Suppressor macrophage treated with lipopolysaccharide for 4 hours (primary cell): ENCODE measurements around the gene RHO.
A peak's percentile ranks its signal among the peaks of the same experiment; 100 is the strongest.
"Not testable (repeated sequence)": the region's sequence is repeated elsewhere in the genome, so short reads cannot be mapped to it uniquely, and the experiment has no call there.

Experiments
- DNase-seq: peaks from one replicate; pipeline ENCODE4 v3.0.0-alpha.2; 2020

RHO gene

DNA sequence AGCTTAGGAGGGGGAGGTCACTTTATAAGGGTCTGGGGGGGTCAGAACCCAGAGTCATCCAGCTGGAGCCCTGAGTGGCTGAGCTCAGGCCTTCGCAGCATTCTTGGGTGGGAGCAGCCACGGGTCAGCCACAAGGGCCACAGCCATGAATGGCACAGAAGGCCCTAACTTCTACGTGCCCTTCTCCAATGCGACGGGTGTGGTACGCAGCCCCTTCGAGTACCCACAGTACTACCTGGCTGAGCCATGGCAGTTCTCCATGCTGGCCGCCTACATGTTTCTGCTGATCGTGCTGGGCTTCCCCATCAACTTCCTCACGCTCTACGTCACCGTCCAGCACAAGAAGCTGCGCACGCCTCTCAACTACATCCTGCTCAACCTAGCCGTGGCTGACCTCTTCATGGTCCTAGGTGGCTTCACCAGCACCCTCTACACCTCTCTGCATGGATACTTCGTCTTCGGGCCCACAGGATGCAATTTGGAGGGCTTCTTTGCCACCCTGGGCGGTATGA is at the start of gene RHO:
TSS of gene RHO (plus strand) at position 51 of the 512 bp plus-strand sequence. CDS start at position 146, 95 bp downstream.
- DNase-seq: no peak

DNA sequence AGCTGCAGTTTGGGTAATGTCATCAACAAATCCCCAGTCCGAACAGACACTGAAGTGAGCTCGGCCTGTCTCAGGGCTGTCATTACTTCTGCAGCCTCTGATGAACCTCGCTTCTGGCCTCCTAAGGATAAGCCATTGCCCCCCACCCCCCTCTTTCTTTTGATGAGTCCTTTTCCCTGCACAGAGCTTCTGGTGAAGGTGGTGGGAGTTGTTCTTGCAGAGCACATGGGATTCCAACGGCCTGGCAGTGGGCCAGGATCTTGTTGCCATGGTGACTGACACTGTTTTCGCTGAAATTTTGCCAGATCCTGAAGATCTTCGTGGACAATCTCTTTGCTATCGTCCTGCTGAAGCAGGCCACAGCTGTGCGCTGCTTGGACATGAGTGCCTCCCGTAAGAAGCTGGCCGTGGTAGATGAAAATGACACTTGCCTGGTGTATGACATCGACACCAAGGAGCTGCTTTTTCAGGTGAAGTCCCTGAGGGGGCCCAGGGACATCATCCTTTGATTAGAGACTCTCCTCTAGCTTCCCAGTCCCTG is 47.1 kb upstream of the RHO start:
- not testable (repeated sequence) for DNase-seq

DNA sequence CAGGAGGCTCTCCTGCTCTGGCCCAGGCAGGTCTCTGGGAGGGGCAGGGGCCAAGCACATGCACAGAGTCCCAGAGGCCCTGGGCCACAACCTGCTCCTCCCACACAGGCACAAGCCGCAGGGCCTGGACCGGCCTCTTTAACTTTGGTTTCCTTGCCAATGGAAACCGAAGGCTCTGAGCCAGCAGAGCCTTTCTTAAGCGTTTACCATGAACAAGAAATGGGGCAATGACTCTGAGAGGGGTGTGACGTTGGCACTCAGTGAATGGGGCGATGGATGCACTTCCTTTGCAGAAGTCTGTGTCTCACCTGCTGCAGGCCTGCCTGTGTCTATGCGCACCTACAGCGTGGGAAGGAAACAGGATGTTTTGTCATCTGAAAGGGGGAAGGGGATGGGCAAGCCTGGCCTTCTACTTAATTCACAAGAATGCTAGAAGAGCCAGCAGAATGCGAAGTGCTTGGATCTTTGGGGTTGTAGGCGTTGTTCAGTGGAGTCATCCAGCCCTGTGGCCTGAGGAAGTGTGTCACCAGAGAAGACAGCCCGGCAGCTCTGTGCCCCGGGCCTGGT is 46.6 kb upstream of the RHO start:
- no peak for DNase-seq

DNA sequence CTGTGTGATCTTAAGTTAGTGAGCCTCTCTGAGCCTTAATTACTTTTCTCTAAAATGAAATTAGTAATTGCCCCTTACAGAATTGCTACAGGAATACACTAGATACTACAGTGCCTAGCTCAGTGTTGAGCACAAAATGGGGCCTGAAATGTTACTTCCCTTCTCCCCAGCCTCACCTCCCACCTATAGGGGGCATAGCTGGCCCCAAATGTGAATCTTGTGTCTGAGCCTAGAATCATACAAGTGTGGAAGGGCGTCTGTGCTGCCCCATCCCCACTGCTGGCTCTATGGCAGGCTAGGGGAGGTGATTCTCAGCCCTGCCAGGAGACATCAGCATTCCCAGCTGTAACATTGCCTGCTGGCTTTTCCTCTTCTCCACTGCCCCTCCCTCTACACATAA is 45.7 kb upstream of the RHO start:
- DNase-seq: no peak

DNA sequence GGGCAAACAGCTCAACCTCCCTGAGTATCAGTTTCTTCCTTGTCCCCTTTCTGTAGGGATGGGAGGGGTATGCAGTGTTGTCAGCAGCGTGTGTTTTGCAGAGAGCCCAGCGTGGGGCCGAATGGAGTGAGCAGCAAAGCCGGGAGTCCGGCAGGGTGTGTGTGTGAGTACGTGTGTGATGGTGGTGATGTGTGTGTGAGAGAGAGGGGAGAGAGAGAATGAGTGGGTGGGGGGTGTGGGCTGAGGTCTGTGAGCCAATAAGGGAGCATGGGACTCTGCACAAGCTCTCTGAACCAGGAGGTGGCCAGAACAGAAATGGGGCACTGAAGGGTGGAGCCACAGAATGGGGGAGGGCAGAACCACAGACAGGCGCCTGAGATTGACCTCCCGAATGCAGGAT is 44.6 kb upstream of the RHO start:
- no peak for DNase-seq

DNA sequence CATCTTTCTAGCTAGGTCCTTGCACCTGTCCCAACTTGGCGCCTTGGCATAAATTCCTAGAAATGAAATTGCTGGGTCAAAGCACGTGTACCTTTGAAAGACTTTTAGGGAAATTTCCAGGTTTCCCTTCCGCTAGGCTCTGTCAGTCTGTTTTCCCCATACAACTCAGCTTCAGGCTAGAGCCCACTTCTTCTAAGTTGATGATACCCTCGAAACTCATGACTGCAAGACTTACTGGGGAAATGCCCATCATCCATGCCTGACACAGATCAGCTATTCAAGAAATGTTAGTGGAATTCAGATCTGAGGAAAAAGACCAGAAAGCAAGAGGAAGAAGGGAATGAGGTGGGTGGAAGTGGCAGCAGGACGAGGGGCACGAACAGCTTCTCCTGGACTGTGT is 43.3 kb upstream of the RHO start:
- not testable (repeated sequence) for DNase-seq

DNA sequence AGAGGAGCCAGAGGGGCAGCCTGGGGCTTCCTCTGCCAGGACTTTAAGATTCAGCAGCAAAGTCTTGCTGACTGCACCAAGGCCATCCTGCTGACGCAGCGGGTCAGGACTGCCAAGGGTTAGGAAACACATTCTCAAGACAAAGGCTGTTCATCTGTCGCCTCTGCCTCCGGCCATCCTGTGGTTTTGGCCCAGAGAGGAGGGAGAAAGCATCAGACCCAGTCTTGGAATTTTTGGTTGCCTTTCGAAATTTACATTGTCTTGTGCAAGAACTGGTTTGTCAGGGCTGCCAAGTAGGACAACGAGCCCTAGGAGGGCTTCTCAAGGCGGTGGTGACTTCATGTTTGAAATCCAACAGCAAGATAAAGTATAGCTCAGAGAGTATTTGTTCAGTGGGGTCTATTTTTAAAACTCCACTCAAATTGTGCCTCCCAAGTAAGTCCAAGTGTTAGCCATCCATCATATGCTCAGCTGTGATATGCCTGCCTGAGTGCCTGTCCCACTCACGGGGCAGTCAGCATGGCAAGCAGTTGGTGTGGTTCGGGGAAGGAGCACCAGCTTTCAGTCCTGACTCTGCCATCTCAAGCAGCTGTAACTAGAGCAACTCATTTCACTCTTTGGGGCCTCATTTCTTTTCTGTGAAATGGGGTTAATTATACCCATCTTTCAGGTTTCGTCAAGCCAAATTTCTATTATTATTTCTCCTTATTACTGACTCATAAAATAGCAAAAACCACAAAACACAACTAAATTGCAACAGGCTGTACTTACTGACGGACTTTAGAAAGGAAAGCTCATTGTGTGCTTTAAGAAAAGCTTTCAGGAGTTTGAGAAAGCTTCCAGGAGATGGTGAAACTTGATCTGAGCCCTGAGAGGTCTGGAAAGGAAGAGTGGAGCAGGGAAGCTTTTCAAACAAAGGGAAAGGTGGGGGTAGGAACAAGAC is 42.4 kb upstream of the RHO start:
- peak; percentile 96 for DNase-seq

DNA sequence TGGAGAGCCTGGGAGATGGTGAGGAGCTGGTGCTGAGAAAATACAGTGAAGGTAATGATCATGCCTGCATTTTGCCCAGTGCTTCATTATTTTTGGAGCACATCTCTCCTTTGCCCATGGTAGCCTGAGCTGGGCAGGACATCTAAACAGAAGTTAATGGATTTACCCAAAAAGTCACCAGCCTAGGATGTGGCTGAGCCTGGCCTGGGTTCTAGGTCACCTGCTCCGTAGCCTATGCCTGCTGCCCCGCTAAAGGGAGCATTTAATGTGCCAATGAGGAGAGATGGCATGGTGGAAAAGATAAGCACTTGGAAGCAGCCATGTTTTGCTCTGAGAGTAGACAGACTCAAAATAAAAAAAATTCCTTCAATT is 41.8 kb upstream of the RHO start:
- no peak for DNase-seq

DNA sequence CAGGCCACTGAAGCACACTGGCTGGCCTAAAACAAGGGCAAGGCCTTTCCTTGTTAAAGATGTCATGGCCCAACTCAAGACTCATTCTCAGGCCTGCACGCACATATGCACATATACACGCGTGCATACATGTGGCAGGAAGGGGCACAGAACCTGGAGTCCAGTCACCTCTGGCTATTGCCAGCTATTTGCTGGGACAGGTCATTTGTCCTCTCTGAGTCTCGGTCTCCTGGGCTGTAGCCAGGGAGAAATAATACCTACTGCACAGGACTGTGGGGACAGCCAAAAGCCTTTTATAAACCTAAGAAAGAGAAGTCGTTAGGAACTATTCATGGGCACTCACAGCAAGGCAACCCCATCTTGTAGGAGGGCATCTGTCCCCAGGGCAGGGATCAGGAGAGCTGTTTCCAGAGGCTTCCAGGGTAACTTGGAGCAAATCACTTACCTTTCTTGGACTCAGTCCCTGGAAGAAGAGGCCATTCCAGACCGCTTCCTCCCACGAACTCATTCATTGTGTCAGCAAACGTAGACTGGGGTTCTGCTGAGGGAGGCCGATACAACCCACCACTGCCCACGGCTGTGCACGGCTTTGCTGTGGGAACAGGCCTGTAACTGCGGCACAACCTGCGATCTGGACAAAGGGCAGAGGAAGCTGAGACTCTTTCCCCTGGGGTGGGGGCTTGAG is 41.1 kb upstream of the RHO start:
- no peak for DNase-seq

DNA sequence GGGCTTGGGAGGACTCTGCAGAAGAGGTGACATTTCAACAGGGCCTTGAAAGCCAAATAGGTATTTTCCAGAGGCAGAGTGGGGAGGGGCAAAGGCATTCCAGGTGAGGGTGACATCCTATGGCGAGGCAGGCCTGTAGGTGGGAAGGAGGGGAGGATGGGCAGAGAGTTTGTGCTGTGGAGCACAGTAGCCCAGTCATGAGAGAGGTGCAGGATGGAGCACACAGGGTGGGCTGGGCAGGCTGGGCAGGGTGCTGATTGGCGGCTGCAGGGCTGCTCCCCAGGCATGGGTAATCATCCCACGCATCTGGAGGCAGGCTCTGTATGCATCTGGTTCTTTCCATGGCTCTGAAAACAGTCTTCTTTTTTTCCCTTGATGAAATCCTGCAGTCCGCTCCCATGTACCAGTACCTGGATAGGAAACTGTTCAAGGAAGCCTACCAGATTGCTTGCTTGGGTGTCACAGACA is 40.5 kb upstream of the RHO start:
- DNase-seq: not testable (repeated sequence)

DNA sequence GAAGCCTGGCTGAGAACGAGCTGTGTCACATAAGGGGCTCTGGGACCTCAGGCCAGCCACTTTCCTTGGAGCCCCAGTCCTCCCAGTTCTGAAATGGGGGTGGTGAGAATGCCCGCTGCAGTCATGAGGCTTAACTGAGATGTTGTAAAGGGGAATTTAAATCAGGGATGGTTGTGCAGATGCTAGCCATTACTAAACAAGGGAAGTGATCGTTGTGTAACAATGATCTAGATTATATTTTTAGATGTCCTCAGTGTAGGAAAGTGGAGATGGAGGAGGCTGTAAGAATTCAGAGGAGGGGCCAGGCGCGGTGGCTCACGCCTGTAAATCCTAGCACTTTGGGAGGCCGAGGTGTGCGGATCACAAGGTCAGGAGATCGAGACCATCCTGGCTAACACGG is 39.2 kb upstream of the RHO start:
- DNase-seq: peak; percentile 79

DNA sequence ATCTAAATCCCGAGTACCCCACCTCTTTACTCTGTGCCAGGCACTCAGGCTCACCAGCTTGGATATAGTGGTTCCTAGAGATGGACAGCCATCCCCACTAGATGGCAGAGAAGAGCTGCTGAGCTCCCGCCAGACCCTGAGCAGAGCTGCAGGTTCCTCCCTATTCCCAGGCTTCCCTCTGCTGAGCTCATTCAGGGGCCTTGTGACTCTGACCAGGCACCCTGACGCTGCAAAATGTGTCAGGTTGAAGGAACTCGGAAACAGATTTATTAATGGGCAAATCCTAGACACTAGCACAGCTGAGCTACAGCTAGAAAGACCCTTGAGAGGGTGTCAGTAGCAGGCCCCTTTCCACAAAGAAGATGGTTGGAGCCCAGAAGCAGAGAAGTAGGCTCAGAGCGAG is 38.2 kb upstream of the RHO start:
- peak; percentile 96 for DNase-seq

DNA sequence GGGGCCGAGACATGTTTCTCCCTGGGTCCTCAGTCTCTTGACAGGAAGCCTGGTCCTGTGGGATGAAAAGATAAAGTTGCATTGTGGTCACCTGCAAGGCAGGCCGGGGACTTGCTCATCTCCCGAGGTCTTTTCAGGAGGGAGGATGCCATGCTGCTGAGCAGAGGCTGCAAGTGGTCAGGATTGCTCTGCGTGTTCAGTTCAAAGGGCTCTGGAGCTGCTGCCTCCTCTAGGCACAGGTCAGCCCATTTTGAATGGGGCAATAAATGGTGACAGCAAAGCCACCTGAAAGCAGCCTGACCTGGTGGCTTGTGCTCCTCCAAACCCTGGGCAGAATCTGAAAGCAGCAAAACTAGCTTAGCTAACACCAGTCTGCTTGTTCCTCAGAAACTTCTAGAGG is 37.4 kb upstream of the RHO start:
- not testable (repeated sequence) for DNase-seq

DNA sequence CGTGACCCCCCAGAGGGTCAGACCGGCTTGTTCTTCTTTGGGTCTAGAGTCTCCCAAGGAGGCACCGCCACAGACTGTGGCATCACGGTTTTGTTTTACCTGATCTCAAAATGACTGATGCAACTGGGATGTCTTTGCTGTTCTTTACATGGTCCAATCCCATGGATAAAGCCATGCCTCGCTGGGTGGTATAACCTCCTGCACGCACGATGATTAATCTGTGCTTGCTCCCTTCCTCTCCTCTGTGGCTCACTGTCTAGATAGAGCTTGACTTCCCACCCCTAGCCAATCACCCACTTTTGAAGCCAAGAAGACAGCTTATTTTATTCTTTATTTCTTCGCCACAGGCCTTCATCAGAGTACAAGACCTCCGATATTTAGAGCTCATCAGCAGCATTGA is 36.6 kb upstream of the RHO start:
- no peak for DNase-seq

DNA sequence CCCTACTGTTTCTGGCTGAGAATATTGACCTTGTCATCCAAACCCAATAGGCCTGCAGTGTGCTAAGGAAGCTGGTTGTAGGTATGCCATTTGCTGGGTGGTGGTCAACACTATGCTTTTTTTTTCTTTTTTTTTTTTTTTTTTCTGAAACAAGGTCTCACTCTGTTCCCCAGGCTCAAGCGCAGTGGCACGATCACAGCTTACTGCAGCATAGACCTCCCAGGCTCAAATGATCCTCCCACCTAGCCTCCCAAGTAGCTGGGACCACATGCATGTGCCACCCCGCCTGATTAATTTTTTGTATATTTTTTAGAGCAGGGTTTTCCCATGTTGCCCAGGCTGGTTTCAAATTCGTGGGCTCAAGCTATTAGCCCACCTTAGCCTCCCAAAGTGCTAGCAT is 35.7 kb upstream of the RHO start:
- DNase-seq: no peak

DNA sequence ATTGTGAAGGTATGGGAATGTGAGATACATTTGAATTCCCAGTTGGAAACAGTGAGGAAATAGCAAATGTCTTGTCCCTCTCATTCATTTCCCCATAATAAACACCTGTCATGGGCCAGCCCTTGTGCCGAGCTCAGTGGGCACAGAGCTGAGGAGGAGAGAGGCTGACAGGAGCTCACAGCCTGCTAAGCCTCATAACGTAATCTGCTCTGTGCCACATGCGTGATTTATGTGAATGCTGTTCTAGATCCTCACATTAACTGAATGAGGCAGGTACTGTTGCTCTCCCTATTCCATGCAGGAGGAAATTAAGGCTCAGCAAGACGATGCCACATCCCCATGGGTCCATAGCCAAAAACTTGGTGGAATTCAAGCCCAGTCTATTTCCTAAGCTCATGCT is 35.2 kb upstream of the RHO start:
- no peak for DNase-seq

DNA sequence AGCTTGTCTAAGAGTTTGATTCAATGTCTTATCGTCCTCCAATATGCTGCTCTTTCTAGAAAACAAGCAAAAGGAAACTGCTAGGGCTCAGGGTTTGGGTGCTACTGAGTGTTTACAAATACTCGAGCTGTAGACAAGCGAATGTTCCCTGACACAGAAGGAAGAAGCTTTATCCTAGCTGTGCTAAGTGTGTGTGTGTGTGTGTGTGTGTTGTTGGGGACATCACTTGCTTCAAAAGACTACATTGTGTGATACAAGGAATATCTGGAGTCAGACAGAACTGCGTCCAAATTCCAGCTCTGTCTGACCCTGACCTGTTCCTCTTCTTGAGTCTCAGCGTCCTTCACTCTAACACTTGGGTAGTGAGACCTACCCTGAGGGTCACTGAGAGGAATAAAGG is 33.9 kb upstream of the RHO start:
- not testable (repeated sequence) for DNase-seq

DNA sequence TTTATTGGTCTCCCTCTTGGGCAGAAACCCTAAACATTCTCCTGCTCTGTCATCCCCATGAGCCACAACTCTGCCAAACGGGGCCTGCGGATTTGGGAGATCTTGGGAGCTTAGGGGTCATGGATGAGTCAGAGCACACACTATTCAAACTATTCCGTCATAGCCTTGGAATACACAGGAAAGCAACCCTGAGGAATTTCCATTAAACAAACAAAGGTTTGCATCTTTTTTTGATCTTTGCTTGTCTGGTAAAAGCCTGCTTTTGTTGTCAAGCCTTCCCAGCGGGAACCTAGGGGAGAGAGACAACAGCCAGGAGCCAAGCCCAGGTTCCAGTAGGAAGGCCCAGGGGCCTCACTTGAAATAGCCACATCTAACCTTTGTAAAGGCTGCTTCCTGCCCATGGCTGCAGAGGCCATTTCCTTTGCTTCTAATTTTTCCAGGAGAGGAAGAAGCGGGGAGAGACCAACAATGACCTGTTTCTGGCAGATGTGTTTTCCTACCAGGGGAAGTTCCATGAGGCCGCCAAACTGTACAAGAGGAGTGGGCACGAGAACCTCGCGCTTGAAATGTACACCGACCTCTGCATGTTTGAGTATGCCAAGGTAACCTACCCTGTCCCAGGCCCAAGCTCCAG is 33.3 kb upstream of the RHO start:
- not testable (repeated sequence) for DNase-seq

DNA sequence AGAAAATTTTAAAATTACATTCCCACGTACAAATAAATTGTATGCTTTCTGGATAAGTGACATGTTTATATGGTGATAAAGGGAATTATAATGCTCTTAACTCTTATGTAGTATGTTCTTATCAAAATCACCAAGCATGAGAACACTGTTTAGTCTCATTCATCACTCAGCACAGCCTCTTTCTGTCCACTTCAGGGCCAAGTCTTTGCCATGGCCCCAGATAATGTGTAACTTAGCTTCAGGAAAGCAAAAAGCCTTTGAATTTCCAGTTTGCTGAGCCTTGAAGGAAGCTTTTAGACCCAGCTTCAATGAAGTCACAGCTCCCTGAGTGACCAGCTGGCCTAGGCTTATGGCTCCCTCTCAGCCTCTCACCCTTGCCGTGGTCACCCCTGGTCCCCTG is 30.6 kb upstream of the RHO start:
- not testable (repeated sequence) for DNase-seq

DNA sequence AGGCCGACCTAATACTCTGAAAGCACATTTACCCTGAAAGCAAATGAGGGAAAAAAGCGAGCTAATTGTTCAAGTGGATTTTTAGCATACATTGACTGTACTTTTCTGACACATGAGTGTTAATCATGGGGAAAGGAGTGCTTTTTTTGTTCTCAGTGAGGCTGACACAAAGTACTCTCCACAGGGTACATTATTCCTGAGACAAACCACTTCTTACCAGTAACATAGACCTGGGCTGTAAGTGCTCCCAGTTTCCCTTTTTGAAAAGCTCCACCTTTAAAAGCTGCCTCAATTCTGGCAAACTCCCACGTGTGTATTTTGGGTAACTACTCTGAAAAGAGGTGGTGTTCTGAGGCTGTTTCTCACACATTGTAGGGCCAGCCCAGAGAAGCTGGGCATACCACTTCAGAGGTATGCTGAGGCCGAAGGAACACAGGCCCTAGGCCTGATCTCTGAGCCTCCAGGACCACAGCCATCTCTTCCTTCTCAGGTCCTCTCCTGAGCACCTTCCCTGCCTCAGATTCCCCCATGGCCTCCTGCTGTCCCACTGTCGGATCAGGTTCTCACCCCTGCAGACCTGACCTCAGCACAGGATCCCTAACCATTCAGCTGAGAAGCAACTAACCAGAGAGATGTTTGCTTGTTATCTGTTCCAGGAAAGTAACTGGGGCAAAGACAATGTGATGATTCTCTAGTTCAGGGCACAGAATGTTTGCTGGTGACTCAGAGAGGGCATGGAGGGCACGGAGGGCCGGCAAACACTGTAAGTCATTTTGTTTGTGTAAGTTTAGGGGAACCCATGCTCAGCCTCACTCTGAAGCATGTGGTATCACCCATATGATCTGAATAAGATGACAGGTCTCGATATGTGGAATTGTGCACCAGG is 29.6 kb upstream of the RHO start:
- DNase-seq: not testable (repeated sequence)

DNA sequence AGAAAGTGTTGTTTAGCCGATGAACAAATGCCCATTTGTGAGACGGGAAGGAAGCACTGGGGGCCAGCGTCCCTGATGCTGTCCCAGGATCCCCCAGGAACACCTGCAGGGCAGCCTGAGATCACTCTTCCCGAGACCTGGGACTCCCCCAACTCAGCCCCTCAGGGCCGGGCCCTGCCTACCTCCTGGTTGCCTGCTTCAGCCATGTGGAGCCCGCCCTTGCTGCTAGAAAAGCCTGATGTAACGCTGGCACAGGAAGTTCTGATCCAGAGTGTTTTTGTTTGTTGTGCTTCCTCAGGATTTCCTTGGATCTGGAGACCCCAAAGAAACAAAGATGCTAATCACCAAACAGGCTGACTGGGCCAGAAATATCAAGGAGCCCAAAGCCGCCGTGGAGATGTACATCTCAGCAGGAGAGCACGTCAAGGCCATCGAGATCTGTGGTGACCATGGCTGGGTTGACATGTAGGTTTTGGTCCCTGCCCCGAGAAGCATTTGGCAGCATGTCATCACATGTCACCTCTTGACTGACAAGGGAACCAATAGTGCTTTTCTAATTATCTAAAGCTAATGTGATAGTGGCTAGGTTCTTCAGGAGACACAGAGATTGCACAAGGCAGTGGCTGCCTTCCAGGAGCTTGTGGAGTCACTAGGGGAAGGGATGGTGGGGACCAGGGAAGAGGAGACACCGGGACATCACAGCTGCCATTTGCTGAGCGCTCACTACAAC is 28.7 kb upstream of the RHO start:
- DNase-seq: not testable (repeated sequence)
